Adrenal gland (tissue), 12 donors: ENCODE data around the gene COX7A1. TPM values are rescaled to one million over a fixed set of nuclear protein-coding genes. Genes with fewer than 3 reads are reported as not detected.
A peak's percentile ranks its signal among the peaks of the same experiment; 100 is the strongest.

Experiments
- DNase-seq, 7 donors: peaks; one replicate each; pipeline ENCODE4 v3.0.0-alpha.2; 2019 to 2020
- H3K27ac ChIP-seq, 5 donors: fragments of 200-600 bp; sonication (generic) in 4 of 5; 1 replicate in 3 of 5; 2 replicates in 2 of 5; pipeline versions ENCODE4 v1.5.1 to v1.8.0; 2016 to 2020; ENCODE audit warnings: mild to moderate bottlenecking in 1 of 5
- H3K27me3 ChIP-seq: fragments of 200-600 bp; 2 replicates; pipeline ENCODE4 v1.8.0; 2021
- H3K36me3 ChIP-seq, 2 donors: fragments of 200-600 bp; replicated peaks in 1 of 2; 1 replicate in 1 of 2; 2 replicates in 1 of 2; pipeline versions ENCODE4 v1.5.1 to v1.8.0; 2018 to 2022
- H3K4me1 ChIP-seq, 2 donors: fragments of 200-600 bp; replicated peaks in 1 of 2; 1 replicate in 1 of 2; 2 replicates in 1 of 2; pipeline versions ENCODE4 v1.5.1 to v1.8.0; 2018 to 2021
- H3K4me3 ChIP-seq, 4 donors: fragments of 200-600 bp; sonication (generic) in 3 of 4; one replicate each; pipeline ENCODE4 v1.5.1; 2016 to 2018
- H3K9me3 ChIP-seq, 3 donors: fragments of 200-600 bp; sonication (generic) in 1 of 3; replicated peaks in 1 of 3; 1 replicate in 2 of 3; 2 replicates in 1 of 3; pipeline versions ENCODE4 v1.5.1 to v1.8.0; 2016 to 2021
- POLR2A ChIP-seq, 2 donors: fragments of 450-650 bp; IDR thresholded peaks; one replicate each; pipeline ENCODE4 v1.6.1; 2017; ENCODE audit warnings: antibody characterized with exemption in 2 of 2, mild to moderate bottlenecking in 2 of 2, moderate library complexity in 1 of 2
- WGBS, 4 donors: extraction: QIAGEN DNeasy Blood & Tissue Kit in 2 of 4; methylation state at CpG; one replicate each; pipeline versions ENCODE4 v1.1.5 to v1.1.7; 2013 to 2017; 5-methylcytosine and 5-hydroxymethylcytosine counted together
- intact Hi-C, 2 donors: fragments of 100-400 bp; cut with DNase I; formaldehyde crosslinking; loops; one replicate each; pipeline versions ENCODE4 v1.14.1 to v1.15.0; 2022 to 2023
- polyA plus RNA-seq, 3 donors: library from polyadenylated mRNA; stranded (reverse); fragments of 200-250 nt in 2 of 3; fragments of 350-450 nt in 1 of 3; fragmentation: Illumina TruSeq in 1 of 3; extraction: RNeasy Lipid Tissue Mini Kit (QIAGEN cat#74804) in 1 of 3; gene quantifications; one replicate each; pipeline ENCODE4 v1.2.3, GENCODE V29; 2013 to 2014
- total RNA-seq, 9 donors: library from RNA; depleted of rRNA in 4 of 9; stranded (reverse); fragments of >200 nt in 4 of 9; fragments of 120-200 nt in 1 of 9; fragmentation: NEBNext Ultra II Directional in 1 of 9; extraction: Animal tissue kit (Norgen Biotek cat#: 25700) in 1 of 9; gene quantifications; one replicate each; pipeline versions ENCODE4 v1.1.0 to v1.2.4, GENCODE V29; 2013 to 2023
- TF ChIP-seq, protein P1 (sequence below), 6 experiments: fragments of 450-650 bp in 4 of 6; fragments of 200-600 bp in 2 of 6; sonication (generic) in 1 of 6; IDR thresholded peaks; 1 replicate in 5 of 6; 2 replicates in 1 of 6; pipeline versions ENCODE4 v1.5.1 to v1.8.0; 2016 to 2021; ENCODE audit warnings: antibody characterized with exemption in 6 of 6, mild to moderate bottlenecking in 2 of 6, moderate library complexity in 1 of 6
- donor health status: healthy with polysubstance abuse.
- donor health status: Bipolar disorder and iron deficiency.
- donor health status: DM: yes; HTN: yes; CAD: no.
- donor health status: DM: no; HTN: no; CAD: no.
- donor health status: DM: no; HTN: no; CAD: no.
- donor health status: DM: yes; HTN: yes; CAD: no.

The COX7A1 gene
- total and polyA plus RNA-seq, 12 donors, result 20.4 to 232 (median 102) TPM

DNA sequence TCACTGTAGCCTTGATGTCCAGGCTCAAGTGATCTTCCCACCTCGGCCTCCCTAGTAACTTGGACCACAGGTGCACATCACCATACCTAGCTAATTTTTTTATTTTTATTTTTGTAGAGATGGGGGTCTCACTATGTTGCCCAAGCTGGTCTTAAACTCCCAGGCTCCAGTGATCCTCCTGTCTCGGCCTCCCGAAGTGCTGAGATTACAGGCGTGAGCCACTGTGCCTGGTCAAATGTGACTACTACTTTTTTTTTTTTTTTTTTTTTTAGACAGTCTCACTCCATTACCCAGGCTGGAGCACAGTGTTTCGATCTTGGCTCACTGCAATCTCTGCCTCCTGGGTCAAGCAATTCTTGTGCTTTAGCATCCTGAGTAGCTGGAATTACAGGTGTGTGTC, 20.6 kb upstream of the COX7A1 start:
- 83 to 95% (median 88%) methylated on average over 5 of the region's 5 CpGs for WGBS, 4 donors
- no peak overlapping the region for H3K27ac ChIP-seq
- DNase-seq, result no peak
- H3K4me1 ChIP-seq, result no peaks in the 10 kb centered on the region
- H3K4me3 ChIP-seq, result no peak overlapping the region
- H3K9me3 ChIP-seq, result no peaks in the 10 kb centered on the region
- no peaks in the 10 kb centered on the region for H3K36me3 ChIP-seq
- intact Hi-C loops, result loop anchor here (5.0 kb wide), 2 partner anchors 46 to 116 kb away; no protein-coding TSS in a partner anchor
- no peaks in the 10 kb centered on the region for H3K27me3 ChIP-seq
- TF ChIP-seq POLR2A (IDR thresholded peaks at IDR 0.05), result no peak
- TF ChIP-seq, protein P1, sequence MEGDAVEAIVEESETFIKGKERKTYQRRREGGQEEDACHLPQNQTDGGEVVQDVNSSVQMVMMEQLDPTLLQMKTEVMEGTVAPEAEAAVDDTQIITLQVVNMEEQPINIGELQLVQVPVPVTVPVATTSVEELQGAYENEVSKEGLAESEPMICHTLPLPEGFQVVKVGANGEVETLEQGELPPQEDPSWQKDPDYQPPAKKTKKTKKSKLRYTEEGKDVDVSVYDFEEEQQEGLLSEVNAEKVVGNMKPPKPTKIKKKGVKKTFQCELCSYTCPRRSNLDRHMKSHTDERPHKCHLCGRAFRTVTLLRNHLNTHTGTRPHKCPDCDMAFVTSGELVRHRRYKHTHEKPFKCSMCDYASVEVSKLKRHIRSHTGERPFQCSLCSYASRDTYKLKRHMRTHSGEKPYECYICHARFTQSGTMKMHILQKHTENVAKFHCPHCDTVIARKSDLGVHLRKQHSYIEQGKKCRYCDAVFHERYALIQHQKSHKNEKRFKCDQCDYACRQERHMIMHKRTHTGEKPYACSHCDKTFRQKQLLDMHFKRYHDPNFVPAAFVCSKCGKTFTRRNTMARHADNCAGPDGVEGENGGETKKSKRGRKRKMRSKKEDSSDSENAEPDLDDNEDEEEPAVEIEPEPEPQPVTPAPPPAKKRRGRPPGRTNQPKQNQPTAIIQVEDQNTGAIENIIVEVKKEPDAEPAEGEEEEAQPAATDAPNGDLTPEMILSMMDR (IDR thresholded peaks at IDR 0.05), result no peak

GRCh38 chr19:36169084-36169760, 17.0 kb upstream of the COX7A1 start:
- TF ChIP-seq POLR2A (IDR thresholded peaks at IDR 0.05), result no peak
- TF ChIP-seq, protein P1 (IDR thresholded peaks at IDR 0.05), result no peak
- Histone ChIP-seq H3K27me3 (no peaks in the 10 kb centered on the region), H3K4me3 (no peak overlapping the region), H3K27ac (peak overlapping the region in 2 of 5 donors; percentile 24 to 47), H3K36me3 (no peaks in the 10 kb centered on the region), H3K4me1 (no peaks in the 10 kb centered on the region), H3K9me3 (no peaks in the 10 kb centered on the region)
- WGBS, 4 donors, result 59 to 65% (median 62%) methylated on average over 9 of the region's 9 CpGs
- peak in 4 of 7 donors; percentile 28 to 73 (median 31) for DNase-seq
- intact Hi-C loops, result loop anchor here in 1 of 2 donors (2.0 kb wide), 1 partner anchor 42 kb away; no protein-coding TSS in a partner anchor

DNA sequence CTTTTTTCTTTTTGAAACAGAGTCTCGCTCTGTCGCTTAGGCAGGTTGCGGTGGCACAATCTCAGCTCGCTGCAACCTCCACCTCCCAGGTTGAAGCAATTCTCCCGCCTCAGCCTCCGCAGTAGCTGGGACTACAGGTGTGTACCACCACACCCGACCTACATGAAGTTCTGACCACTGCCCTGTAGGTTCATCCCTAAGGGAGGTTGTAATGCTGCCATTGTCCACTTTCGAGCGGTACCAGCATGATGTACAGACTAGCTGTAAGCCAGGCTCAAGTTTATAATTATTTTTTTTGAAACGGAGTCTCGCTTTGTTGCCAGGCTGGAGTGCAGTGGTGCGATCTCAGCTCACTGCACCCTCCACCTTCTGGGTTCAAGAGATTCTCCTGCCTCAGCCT, 11.6 kb upstream of the COX7A1 start:
- no peak for DNase-seq
- Histone ChIP-seq H3K4me1 (no peaks in the 10 kb centered on the region), H3K36me3 (no peaks in the 10 kb centered on the region), H3K9me3 (no peaks in the 10 kb centered on the region), H3K27ac (no peak overlapping the region), H3K4me3 (no peak overlapping the region), H3K27me3 (no peaks in the 10 kb centered on the region)
- intact Hi-C loops, result no loop called here
- TF ChIP-seq POLR2A (IDR thresholded peaks at IDR 0.05), result no peak
- TF ChIP-seq, protein P1 (IDR thresholded peaks at IDR 0.05), result no peak
- 93 to 97% (median 96%) methylated on average over 12 of the region's 12 CpGs for WGBS, 4 donors

GRCh38 chr19:36160821-36161596, 8.8 kb upstream of the COX7A1 start:
- intact Hi-C loops, result no loop called here
- no peak for DNase-seq

More at GRCh38 chr19:36160821-36161596, 8.8 kb upstream of the COX7A1 start:
- no peaks in the 10 kb centered on the region for H3K27me3 ChIP-seq
- no peaks in the 10 kb centered on the region for H3K4me1 ChIP-seq
- WGBS, 4 donors, result 93 to 96% (median 94%) methylated on average over 7 of the region's 7 CpGs
- H3K27ac ChIP-seq, result no peak overlapping the region
- no peaks in the 10 kb centered on the region for H3K36me3 ChIP-seq
- TF ChIP-seq POLR2A (IDR thresholded peaks at IDR 0.05), result no peak
- TF ChIP-seq, protein P1 (IDR thresholded peaks at IDR 0.05), result no peak
- no peaks in the 10 kb centered on the region for H3K9me3 ChIP-seq
- H3K4me3 ChIP-seq, result no peak overlapping the region
